HG02852 (cell line): ENCODE data around the gene DAP.
A peak's percentile ranks its signal among the peaks of the same experiment; 100 is the strongest.

Experiments used
- ATAC-seq: cut with Tn5 transposase; IDR thresholded peaks from one replicate; pipeline ENCODE4 v1.9.1; 2021; ENCODE audit warnings: mild to moderate bottlenecking, moderate library complexity; ENCODE audit not compliant: unreplicated experiment

The DAP gene

DNA sequence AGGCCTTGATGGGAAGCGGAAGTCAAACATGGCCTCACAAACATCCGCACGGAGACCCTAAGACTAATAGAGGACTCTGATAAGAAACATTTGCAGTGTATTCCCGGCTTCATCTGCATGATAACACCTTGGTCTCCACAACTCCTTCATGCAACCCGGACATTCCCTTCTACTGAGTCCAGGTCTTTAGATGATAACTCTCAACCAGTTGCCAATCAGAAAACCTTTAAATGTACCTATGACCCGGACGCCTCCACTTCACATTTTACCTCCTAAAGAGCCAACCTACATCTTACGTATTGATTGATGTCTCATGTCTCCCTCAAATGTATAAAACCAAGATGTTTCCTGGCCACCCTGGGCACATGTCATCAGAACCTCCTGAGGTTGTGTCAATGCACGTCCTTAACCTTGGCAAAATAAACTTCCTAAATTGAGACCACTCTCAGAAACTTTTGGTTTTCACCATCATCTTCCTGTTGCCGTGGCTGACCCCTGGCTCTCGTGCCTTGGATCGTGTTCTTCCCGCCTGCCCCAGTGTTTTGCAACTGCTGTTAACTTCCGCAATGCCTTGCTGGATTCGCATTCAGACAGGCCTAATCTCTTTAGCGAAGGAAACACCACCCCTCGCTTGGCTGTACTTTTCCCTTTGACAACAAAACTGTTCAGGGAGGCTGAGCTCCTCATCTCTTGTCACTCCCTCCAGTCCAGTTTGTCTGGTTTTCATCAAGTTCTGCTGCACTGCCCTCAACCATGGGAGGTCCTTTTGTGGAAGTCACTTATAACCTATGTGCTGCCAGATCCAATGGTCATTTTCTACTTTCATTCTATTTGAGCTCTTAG lies 1.1 kb upstream of the DAP start:
- ATAC-seq = no peak

DNA sequence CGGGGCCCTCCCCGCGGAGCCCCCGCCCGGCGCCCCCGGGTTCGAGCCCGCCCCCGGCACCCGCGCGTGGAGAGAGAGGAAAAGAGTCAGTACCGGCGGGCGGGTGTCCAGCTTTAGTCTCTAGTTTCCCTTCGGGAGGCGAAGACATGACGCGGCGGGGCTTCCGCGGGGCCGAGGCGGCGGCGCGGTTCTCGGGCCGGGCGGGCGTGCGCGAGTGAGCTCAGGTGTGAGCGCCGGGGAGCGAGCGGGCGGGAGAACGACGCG lies 181 bp downstream of the DAP start:
- ATAC-seq = no peak

DNA sequence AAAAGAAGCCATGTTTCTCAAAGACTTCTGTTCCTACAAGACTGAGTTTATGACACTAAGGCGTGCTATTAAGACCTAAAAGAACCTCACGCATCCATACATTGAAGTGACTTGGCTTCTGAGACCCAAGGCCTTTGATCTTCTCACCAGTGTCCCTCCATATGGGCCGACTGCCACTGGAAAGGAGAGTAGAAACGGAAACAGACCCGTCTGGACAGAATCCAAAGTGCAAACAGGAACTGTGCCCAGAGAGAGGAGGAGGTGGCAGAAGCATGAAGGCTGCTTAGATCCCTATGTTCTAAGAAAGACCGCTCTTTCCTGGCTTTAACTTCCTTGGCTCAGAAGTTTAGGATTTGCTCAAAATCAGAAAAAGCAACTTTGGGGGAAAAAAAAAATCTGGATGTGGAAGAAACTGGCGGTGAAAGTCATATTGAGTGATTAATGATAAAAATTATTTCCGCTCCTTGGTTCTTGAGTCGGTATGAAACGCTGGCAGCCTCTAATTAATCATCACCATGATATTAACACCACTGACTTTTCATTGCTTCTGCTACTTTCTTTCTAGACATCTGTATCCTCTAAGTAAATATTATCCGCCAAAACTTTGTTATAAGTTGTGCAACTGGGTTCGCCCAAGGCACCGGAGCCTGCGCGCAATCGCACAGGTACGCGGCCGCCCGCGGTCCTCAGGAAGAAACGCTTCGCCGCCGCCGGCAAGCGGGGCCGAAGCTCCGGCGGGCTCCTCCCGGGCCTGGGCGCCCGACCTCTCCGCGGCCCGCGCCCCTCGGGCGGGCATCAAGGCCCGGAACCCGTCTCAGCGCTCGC lies 726 bp downstream of the DAP start:
- peak; percentile 33 for ATAC-seq

DNA sequence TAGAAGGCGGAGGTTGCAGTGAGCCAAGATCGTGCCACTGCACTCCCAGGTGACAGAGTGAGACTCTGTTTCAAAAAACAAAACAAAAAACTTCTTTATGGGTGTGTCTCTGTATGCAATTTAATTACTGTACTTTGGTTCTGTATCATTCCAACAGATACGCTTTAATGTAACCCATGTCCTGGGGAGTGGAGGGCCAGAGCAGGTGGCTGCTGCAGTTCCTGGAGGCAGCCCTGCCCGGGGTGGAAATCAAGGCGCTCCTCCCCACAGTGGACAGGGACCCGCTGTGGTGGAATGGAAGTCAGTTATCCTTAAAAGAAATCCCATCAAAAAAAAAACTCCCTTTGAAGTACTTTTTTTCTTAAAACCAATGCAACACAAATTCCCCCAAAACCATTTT lies 1.9 kb downstream of the DAP start:
- ATAC-seq = no peak

DNA sequence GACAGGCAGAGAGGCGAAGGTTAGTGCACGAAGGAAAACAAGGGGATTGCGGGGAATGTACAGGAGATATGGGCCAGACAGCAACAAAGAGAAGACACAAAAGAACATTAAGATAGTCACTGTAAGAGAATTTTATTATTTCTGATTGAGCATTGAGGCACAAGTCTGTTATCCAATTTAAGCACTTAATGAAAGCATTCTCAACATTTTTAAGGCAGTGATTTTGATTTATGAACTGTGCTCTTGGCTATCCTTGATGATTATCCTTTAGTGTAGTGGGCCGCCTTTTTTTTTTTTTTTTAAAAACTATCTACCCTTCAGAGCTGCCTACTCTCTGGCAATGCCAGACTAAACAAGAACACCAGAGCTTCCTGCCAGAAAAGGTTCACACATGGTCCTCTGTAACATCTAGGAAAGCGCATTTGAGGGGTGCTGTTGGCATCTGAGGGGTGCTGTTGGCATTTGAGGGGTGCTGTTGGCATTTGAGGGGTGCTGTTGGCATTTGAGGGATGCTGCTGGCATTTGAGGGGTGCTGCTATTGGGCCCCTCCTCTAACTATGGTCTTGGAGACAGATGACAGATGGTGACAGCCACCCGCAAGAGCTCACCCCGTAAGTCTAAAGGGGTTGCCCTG lies 3.0 kb downstream of the DAP start:
- no peak for ATAC-seq

DNA sequence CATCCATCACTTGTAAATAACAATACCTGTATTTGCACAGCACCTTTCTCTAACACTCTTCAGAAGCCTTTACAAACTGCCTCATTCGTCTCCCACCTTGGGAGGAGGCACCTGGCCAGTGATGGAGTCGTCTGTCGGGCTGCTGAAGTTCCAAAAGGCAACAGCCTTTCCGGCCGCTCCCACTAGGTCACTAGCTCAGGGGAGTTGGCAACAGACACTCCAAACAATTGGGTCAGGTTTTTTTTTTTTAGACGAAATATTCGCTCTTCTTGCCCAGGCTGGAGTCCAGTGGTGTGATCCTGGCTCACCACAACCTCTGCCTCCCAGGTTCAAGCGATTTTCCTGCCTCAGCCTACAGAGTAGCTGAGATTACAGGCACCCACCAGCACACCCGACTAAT lies 4.0 kb downstream of the DAP start:
- no peak for ATAC-seq

DNA sequence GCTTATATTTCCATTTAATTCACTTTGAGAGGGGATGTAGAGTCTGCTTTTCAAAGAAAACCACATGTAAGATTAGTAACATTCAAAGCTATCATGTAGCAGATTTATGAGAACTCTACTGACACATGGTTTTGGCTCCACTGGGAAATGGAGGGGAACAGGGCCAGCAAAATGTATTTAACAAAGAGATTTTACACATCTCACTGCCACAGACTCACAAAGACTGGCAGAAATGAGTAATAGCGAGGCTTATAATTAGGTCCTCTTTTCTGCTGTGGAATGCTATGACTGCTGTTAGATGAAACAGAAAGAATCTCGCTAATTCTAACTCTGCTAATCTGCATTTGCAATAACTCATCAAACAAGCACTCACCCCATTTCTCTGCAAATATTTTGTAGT lies 4.5 kb downstream of the DAP start:
- ATAC-seq = peak; percentile 22

DNA sequence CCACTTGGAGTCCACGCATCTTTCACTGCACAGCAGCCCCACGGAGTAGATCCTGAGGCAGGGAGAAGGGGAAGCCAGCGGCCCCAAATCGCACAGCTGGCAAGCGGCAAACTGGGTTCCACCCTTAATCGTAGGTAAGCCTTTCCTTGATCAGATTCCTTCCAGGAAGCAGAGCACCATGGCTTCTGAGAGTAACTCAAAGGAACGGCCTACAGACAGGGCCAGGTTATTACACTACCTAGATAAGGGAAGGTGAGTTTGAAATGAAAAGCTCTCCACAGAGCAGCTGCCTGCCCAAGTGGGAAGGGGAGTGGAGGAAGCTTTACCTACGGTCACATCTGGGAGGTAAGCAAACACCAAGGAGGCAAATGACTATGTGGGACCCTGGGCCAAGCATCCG lies 7.9 kb downstream of the DAP start:
- ATAC-seq = no peak

DNA sequence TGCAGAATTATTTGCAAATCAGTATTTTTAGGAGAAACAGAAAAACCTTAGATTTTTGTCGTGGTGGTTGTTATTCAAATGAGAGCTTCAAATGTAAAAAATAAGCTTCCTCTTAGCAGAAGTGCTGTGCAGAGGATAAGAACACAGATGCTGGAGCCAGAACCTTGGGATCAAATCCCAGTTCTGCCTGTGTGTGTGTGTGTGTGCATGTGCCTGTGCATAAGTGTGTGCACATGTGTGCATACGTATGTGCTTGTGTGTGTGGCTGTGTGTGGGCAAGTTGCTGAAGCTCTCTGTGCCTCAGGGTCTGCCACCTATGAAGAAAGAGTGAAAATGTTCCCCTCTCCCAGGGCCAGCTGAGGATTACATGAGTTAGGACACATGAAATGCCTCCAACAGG lies 8.6 kb downstream of the DAP start:
- no peak for ATAC-seq

DNA sequence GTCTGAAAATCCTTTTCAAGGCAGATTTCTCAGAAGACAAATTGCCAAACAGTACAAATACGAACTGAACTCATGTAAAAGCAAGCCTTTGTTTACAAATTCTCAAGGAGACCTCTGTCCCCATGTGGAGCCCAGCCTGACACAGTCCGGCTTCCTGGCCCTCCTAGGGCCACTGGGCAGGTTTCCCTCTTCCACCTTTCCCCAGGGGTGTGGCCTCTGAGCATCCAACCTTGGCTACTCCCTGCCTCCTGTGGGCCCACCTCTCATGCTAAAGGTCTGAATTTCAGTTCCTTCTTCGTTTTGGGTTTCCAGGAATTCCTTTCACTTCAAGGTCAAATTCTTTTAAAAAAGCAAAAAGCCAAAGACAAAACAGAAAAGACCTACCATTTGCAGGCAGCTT lies 10.1 kb downstream of the DAP start:
- ATAC-seq = no peak

DNA sequence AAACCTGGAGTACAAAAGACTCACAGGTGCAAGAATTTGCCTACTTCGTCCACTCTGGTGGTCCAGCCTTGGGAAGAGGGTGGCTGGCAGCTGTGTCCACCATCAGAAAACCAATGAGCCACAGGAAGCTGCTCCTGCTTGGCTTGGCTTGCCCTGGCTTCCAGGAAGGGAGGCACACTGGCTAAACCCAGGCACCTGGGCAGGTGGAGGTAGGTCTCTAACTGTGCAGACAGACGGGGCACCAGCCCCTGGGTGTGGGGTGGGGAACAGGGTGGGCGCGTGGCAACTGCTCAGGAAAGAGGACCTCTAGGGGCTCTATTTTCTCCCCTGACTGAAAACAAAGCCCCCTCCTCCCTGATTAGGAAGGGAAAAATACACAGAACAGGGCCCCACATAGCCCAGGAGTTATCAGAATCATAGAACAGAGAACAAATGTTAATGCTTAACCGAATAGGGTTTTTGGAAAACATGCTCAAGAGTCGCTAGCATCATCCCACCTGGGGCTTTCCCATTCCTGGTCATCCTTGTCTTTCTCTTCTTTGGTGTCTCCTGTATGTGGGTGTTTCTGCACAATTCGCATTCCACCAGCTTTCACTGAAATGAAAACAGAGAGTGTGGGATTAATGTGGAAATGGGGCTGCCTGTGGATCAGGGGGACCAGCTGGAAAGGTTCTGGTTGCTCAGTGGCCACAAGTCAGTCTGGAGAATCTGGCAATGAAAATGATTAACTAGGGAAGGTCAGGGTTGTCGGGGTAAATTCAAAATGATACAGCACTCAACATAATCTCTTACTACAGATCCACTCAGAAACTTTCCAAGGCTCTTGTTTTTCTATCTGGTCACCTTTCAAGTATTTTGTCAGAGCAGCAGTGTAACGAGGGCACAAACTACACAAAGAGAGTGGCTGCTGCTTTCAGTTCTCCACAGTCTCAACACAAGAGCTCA lies 13.1 kb downstream of the DAP start:
- ATAC-seq = no peak

DNA sequence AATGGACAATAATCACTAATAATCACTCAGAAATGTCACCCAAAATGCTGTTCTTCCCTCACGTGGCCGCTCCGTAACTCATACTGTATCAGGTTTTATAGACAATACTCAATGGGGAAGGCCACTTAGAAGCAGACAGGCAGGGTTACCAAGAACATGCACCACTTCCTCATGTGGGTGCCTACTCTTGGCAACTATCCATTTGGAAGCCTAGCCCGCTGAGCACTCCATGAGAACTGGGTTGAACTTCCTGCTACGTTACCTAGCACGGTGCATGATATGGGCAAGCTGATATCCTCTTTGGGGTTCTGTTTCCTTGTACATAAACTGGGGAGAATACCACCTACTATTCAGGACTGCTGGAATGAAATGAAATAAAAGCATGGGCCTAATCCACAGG lies 14.3 kb downstream of the DAP start:
- no peak for ATAC-seq

DNA sequence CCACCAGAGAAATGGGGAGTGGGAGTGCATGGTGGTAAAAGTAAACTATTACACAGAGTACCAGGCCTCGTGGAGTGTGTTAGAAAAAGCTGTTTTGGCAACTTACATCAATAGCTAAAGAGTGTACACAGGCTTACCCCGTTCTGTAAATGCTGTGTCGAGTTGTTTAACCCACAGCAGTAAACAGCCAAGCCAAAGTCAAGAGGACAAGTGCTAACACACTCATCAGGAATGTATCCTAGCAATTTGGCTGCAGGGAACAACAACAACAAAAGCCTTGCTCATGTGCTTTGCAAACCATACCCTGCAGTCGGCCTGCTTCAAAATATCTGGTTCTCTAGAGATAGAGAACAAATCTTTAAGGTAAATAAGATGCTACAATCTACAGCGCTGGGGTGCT lies 15.9 kb downstream of the DAP start:
- no peak for ATAC-seq

DNA sequence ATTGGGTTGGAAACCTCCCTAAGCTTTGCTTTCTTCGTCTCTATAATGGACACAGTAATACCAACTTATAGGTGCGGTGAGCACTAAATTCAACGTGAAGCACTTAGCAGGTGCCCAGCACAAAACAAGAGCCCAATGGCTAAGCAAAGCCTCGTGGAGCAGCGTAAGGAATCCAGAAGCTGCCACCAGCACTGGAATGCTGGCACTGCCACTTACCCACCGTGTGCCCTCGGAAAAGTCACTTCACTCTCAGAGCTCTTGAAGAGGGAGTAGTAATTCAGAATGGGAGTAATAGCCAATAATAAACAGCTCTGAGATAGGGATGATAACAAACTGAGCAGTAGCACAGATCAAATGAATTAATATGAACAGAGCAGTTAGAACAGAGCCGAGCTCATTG lies 16.4 kb downstream of the DAP start:
- no peak for ATAC-seq

DNA sequence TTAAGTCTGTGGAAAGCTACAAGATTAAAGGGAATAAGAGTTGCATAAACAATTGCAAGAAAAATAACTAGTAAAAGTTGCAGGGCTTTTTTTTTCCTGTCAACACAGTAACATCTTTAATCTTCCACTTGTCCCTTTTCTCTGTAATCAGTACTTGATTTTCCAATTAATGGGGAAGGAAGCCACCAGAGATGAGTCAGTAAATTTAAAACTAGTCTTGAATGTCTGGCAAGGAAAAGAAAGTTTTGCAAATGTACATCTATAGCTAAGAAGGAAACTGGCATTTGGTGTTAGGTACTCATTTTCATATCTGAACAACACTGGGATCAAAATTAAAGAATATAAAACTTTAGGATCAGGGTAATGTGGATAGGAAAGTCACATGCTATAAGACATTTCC lies 17.1 kb downstream of the DAP start:
- ATAC-seq = no peak

DNA sequence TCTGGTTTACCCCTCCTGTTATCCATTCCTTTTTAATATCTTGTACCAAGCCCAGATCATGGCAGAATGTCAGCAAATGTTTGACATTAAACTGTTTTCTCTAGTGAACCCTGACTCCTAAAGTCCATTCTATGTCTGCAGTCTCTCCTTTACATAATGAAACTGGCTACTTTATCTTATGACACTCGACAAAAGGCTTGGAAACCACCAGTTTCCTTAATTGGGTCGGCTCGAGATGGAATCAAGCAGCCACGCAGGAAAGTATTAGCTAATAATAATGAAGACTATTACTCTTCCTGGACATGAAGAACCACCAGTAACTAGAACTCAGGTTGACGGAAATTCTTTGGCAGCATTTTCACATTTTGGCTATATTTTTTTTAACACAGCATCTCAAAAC lies 17.5 kb downstream of the DAP start:
- no peak for ATAC-seq

DNA sequence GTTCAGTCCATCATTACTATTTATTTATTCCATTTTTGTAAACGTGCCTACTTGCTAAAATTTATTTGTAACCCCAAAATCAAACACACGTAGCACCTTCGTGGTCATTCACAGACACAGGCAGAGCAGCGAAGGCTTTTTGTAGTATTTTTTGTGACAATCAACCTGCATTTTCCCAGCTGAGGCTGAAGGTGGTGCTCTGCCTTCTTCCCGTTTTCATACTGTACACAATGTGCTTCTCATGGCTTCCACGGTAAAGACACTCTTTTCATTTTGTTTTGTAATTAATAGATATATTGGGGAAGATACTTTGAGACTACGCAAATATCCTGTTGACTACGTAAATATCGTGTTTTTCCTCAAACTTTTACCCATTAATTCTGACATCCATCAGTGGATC lies 19.4 kb downstream of the DAP start:
- no peak for ATAC-seq

DNA sequence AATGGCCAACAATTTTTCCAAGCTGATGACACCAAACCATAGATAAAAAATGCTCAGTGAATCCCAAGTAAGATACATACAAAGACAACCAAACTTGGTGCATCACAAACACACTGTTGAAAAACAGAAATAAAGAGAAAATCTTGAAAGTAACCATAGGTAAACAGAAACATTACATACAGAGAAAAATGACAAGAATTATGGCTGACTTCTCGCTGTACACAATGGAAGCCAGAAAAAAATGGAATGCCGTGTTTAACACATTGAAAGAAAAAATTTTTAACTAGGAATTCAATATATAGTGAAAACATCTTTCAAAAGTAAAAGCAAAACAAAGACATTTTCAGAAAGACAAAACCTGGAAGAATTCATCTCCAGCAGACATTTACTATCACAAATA lies 20.6 kb downstream of the DAP start:
- no peak for ATAC-seq

DNA sequence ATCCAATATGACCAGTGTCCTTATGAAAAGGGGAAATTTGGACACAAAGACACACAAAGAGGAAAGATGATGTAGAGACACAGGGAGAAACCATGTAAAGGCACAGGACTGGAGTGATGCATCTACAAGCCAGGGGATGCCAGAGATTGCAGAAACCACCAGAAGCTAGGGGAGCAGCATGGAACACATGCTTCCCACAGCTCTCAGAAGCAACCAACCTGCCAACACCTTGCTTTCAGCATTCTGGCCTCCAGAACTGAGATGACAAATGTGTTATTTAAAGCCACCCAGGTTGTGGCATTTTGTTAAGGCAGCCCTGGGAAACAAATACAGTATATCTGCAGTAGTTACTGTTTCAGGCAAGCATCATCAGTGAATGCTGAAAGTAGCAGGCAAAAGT lies 23.2 kb downstream of the DAP start:
- no peak for ATAC-seq

DNA sequence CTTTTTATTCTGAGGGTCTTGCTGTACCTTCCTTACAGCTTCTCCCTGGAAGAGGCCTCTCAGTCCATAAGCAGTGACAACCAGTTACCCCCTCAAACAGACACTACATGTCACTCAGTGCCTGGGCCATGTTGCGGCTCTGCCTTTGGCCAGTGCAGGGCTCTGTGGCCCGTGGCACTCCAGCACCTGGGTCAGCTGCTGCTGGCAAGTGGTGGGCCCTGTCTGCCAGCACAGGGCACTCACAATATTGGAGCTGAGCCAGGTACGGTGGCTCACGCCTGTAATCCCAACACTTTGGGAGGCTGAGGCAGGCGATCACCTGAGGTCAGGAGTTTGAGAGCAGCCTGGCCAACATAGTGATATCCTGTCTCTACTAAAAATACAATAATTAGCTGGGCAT lies 24.2 kb downstream of the DAP start:
- ATAC-seq = no peak

DNA sequence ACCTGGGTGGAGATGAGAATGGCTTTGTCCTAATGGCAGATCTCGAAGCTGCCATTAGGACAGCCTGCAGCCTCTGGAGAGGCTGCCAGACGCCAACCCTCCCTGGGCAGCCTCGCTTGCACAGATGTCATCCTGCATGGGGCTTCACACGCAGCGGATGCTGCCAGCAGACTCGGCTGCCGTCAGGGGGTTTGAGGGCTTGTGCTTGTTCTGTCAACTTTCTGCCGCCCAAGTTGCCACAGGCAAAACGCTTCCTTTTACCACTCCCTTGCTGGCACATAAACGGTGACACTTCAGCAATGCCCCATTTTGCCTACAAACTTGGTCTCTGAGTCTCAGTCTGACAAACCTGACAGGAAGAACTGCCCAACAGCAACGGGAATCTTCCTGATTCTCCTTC lies 24.7 kb downstream of the DAP start:
- ATAC-seq = peak; percentile 13
